Cardiac muscle cell (in vitro differentiated cells and primary cell): ENCODE measurements around the gene SUSD1. TPM values are rescaled to one million over a fixed set of nuclear protein-coding genes. Genes with fewer than 3 reads are reported as not detected.

Experiments
- DNase-seq, 2 donors: peaks; one replicate each; pipeline versions ENCODE4 v3.0.0 to v3.0.0-alpha.2; 2010 to 2017; ENCODE audit warnings: low read depth in 1 of 2, low spot score in 1 of 2
- H3K27ac ChIP-seq: fragments of 200-600 bp; sonication (generic); 2 replicates; pipeline ENCODE4 v1.5.1; 2016
- H3K27me3 ChIP-seq: fragments of 200-600 bp; sonication (generic); 2 replicates; pipeline ENCODE4 v1.6.0; 2016; ENCODE audit warnings: control low read depth
- H3K36me3 ChIP-seq: fragments of 200-600 bp; sonication (generic); 2 replicates; pipeline ENCODE4 v1.5.1; 2016; ENCODE audit warnings: control low read depth
- H3K4me1 ChIP-seq: fragments of 200-600 bp; sonication (generic); 2 replicates; pipeline ENCODE4 v1.8.1; 2017; ENCODE audit warnings: low read depth, mild to moderate bottlenecking, mixed run types
- H3K4me3 ChIP-seq: fragments of 200-600 bp; sonication (generic); 2 replicates; pipeline ENCODE4 v1.5.1; 2016; ENCODE audit warnings: mild to moderate bottlenecking
- H3K9me3 ChIP-seq: fragments of 200-600 bp; sonication (generic); 2 replicates; pipeline ENCODE4 v1.5.1; 2017; ENCODE audit warnings: low read depth, mild to moderate bottlenecking, control low read depth
- polyA plus RNA-seq: library from polyadenylated mRNA; unstranded; fragments of >200 nt; fragmentation: Nextera tagmentation; extraction: Ambion mirVana; gene quantifications from 2 replicates; pipeline ENCODE4 v1.2.1, GENCODE V29; 2016
- total RNA-seq: library from RNA; depleted of rRNA; stranded (reverse); fragments of >200 nt; gene quantifications from 2 replicates; pipeline ENCODE4 v1.2.3, GENCODE V29; 2016
- TF ChIP-seq, protein P1 (sequence below): IDR thresholded peaks from 2 replicates; pipeline ENCODE4 v1.5.1; 2012; ENCODE audit warnings: low read depth, mild to moderate bottlenecking, low read length

SUSD1 gene
- total and polyA plus RNA-seq, 2 experiments from 2014 or later = 9.7 to 15.2 TPM

DNA sequence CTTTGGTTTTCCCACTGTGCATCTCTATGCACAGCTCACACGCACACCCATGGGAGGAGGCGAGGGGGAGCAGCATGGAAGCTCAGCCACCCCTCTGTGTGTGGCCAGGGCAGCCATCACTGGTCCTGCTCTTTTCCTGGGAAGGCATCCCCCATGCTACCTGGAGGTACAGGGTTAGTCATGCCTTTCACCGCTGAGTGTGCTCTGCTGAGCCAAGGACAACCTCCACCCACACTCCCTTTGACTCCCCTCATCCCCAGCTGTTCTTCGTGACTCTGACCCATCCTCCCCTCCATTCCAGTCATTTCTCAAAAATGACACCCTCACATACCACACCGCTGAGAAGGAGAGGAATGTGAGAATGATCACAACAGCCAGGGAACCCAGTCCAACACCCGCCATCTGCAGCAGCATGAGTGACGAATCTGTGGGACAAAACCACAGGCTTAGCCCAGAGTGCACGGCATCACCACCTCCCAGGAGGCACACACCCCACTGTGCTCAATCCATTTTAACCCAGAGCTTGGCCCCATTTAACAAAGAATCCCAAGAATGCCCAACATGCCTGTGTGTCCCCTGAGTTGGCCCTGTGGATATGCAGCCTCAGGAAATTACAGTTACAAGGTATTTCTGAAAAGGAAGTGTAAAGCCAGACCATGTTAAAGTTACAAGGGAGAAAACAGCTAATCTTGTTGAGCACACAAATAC, 133.4 kb downstream of the SUSD1 start:
- Histone ChIP-seq H3K27ac (no peak overlapping the region), H3K4me3 (no peak overlapping the region), H3K36me3 (no peaks in the 10 kb centered on the region), H3K27me3 (no peaks in the 10 kb centered on the region), H3K9me3 (no peaks in the 10 kb centered on the region), H3K4me1 (no peaks in the 10 kb centered on the region)
- peak in 1 of 2 donors; percentile 99 for DNase-seq
- TF ChIP-seq, protein P1, sequence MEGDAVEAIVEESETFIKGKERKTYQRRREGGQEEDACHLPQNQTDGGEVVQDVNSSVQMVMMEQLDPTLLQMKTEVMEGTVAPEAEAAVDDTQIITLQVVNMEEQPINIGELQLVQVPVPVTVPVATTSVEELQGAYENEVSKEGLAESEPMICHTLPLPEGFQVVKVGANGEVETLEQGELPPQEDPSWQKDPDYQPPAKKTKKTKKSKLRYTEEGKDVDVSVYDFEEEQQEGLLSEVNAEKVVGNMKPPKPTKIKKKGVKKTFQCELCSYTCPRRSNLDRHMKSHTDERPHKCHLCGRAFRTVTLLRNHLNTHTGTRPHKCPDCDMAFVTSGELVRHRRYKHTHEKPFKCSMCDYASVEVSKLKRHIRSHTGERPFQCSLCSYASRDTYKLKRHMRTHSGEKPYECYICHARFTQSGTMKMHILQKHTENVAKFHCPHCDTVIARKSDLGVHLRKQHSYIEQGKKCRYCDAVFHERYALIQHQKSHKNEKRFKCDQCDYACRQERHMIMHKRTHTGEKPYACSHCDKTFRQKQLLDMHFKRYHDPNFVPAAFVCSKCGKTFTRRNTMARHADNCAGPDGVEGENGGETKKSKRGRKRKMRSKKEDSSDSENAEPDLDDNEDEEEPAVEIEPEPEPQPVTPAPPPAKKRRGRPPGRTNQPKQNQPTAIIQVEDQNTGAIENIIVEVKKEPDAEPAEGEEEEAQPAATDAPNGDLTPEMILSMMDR = no peak

- Histone ChIP-seq H3K36me3 (no peaks in the 10 kb centered on the region), H3K4me3 (no peak overlapping the region), H3K27ac (no peak overlapping the region), H3K27me3 (no peaks in the 10 kb centered on the region), H3K4me1 (no peaks in the 10 kb centered on the region), H3K9me3 (no peaks in the 10 kb centered on the region)
- no peak for DNase-seq
- TF ChIP-seq, protein P1 = no peak
These were observed 133.9 kb downstream of the SUSD1 start for GRCh38 chr9:112041199-112041535.

- peaks cover 12% of the 10 kb centered on the region for H3K4me1 ChIP-seq
- no peak overlapping the region for H3K27ac ChIP-seq
- no peaks in the 10 kb centered on the region for H3K27me3 ChIP-seq
- H3K36me3 ChIP-seq = no peaks in the 10 kb centered on the region
- H3K4me3 ChIP-seq = no peak overlapping the region
- TF ChIP-seq, protein P1 = no peak
- no peak for DNase-seq
- H3K9me3 ChIP-seq = no peaks in the 10 kb centered on the region
These were observed 137.1 kb downstream of the SUSD1 start for GRCh38 chr9:112038017-112038408.

- Histone ChIP-seq H3K4me1 (peaks cover 17% of the 10 kb centered on the region), H3K36me3 (no peaks in the 10 kb centered on the region), H3K9me3 (no peaks in the 10 kb centered on the region), H3K4me3 (no peak overlapping the region), H3K27me3 (no peaks in the 10 kb centered on the region), H3K27ac (no peak overlapping the region)
- TF ChIP-seq, protein P1 = no peak
- DNase-seq = peak in 1 of 2 donors; percentile 54
These were observed 137.6 kb downstream of the SUSD1 start for GRCh38 chr9:112037281-112038016.

DNA sequence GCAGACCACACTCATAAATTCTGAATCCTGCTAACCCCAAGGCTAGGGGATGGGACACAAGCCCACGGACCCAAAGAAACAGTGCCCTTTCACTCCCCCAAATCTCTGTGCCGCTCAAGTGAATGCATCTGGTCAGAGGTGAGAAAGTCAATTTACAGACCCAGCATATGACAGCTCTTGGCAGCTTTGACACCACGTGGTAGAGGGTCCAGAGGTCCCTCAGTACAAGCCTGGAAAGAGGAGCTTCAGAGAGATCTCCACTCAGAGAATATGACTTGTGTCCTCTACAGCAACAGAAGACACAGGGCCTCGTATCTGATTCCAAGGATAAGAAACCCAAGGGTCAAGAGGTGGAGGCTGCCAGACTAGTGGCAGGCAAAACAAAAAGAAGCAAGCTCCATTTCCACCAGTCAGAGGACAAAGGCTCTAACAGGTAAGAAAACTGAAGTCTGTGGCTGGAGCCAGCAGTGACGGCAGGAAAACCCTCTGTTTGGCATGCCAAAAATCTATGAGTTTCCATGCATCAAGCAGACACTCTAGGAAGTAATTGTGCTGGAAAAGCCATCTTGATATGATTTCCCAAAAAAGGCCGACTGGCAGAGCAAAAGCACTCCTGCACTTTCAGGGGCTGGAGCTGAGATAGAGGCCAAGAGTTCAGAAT, 139.8 kb downstream of the SUSD1 start:
- DNase-seq = peak in 1 of 2 donors; percentile 15
- H3K36me3 ChIP-seq = no peaks in the 10 kb centered on the region
- peak overlapping the region; percentile 80 for H3K27ac ChIP-seq
- no peak overlapping the region for H3K4me3 ChIP-seq
- H3K9me3 ChIP-seq = no peaks in the 10 kb centered on the region
- H3K4me1 ChIP-seq = peaks cover 17% of the 10 kb centered on the region
- TF ChIP-seq, protein P1 = no peak
- H3K27me3 ChIP-seq = no peaks in the 10 kb centered on the region
